ENCODE data around the gene UGT3A2. TPM values are rescaled to one million over a fixed set of nuclear protein-coding genes. Genes with fewer than 3 reads are reported as not detected.

Gene UGT3A2
- polyA plus RNA-seq, 3 donors, result not detected

- intact Hi-C loops (cut with micrococcal nuclease), result no loop called here
- Histone ChIP-seq H3K4me3 (replicated peaks in 1 of 3; ENCODE audit: low read depth in 2 of 3, low read length in 3 of 3) (no peak overlapping the region), H3K36me3 (replicated peaks in 1 of 2; ENCODE audit: control insufficient read depth in 1 of 2, insufficient read depth in 2 of 2, low read length in 2 of 2) (no peaks in the 10 kb centered on the region), H4K20me1 (ENCODE audit: insufficient read depth, low read length) (no peaks in the 10 kb centered on the region), H3K27ac (ENCODE audit: low read depth in 1 of 2, low read length in 2 of 2) (no peak overlapping the region), H2AFZ (ENCODE audit: insufficient read depth, low read depth, low read length, poor library complexity, severe bottlenecking) (no peak overlapping the region), H3K27me3 (ENCODE audit: control insufficient read depth in 2 of 2, insufficient read depth in 2 of 2, low read length in 2 of 2) (no peaks in the 10 kb centered on the region), H3K9ac (ENCODE audit: insufficient read depth, low read length, poor library complexity, severe bottlenecking) (no peak overlapping the region), H3K4me1 (ENCODE audit: control insufficient read depth in 1 of 2, insufficient read depth in 2 of 2, low read length in 2 of 2) (no peaks in the 10 kb centered on the region), H3K4me2 (replicated peaks; ENCODE audit: extremely low read depth, low read length, poor library complexity, severe bottlenecking) (no peak overlapping the region), H3K79me2 (ENCODE audit: insufficient read depth, low read length) (no peaks in the 10 kb centered on the region), H3K9me3 (replicated peaks in 1 of 2; ENCODE audit: control insufficient read depth in 1 of 2, insufficient read depth in 1 of 2, low read length in 2 of 2) (peaks cover 0 to 6% of the 10 kb centered on the region in 2 donors)
- no peak for DNase-seq
- 60% methylated on average over 1 of the region's 2 CpGs for WGBS (ENCODE audit: insufficient coverage)
- Mint-ChIP-seq H3K4me3 (no peak overlapping the region), H3K36me3 (no peaks in the 10 kb centered on the region), H3K9me3 (peaks cover 4 to 16% (median 9%) of the 10 kb centered on the region in 7 donors), H3K27me3 (ENCODE audit: low read depth in 3 of 3) (peaks cover 0 to 4% (median 0%) of the 10 kb centered on the region in 3 donors), H3K4me1 (no peaks in the 10 kb centered on the region), H3K27ac (peak overlapping the region in 1 of 7 donors; percentile 9)
- TF ChIP-seq CTCF (IDR thresholded peaks at IDR 0.05), result peak; percentile 23
These were observed 23.3 kb upstream of the UGT3A2 start for GRCh38 chr5:36089989-36090388.

GRCh38 chr5:36079200-36079781 lies 12.6 kb upstream of the UGT3A2 start:
- WGBS (ENCODE audit: insufficient coverage), result 31% methylated on average over 7 of the region's 10 CpGs
- H3K4me3 ChIP-seq (replicated peaks in 1 of 3; ENCODE audit: low read depth in 2 of 3, low read length in 3 of 3), result no peak overlapping the region
- H2AFZ ChIP-seq (ENCODE audit: insufficient read depth, low read depth, low read length, poor library complexity, severe bottlenecking), result peak overlapping the region; percentile 13
- DNase-seq, result no peak
- peaks cover 2% of the 10 kb centered on the region for H3K4me1 Mint-ChIP-seq
- no peaks in the 10 kb centered on the region for H3K36me3 Mint-ChIP-seq
- no peaks in the 10 kb centered on the region for H3K4me1 ChIP-seq (ENCODE audit: control insufficient read depth in 1 of 2, insufficient read depth in 2 of 2, low read length in 2 of 2)
- H3K79me2 ChIP-seq (ENCODE audit: insufficient read depth, low read length), result no peaks in the 10 kb centered on the region
- peaks cover 0 to 7% (median 2%) of the 10 kb centered on the region in 7 donors for H3K9me3 Mint-ChIP-seq
- no peaks in the 10 kb centered on the region for H3K36me3 ChIP-seq (replicated peaks in 1 of 2; ENCODE audit: control insufficient read depth in 1 of 2, insufficient read depth in 2 of 2, low read length in 2 of 2)
- no peak overlapping the region for H3K27ac ChIP-seq (ENCODE audit: low read depth in 1 of 2, low read length in 2 of 2)
- no peaks in the 10 kb centered on the region for H4K20me1 ChIP-seq (ENCODE audit: insufficient read depth, low read length)
- intact Hi-C loops (cut with micrococcal nuclease), result no loop called here
- H3K9ac ChIP-seq (ENCODE audit: insufficient read depth, low read length, poor library complexity, severe bottlenecking), result no peak overlapping the region
- H3K27me3 Mint-ChIP-seq (ENCODE audit: low read depth in 3 of 3), result peaks cover 0 to 2% (median 2%) of the 10 kb centered on the region in 3 donors
- H3K27ac Mint-ChIP-seq, result no peak overlapping the region
- H3K4me3 Mint-ChIP-seq, result no peak overlapping the region
- TF ChIP-seq CTCF (IDR thresholded peaks at IDR 0.05), result peak; percentile 69
- H3K27me3 ChIP-seq (ENCODE audit: control insufficient read depth in 2 of 2, insufficient read depth in 2 of 2, low read length in 2 of 2), result no peaks in the 10 kb centered on the region
- H3K4me2 ChIP-seq (replicated peaks; ENCODE audit: extremely low read depth, low read length, poor library complexity, severe bottlenecking), result no peak overlapping the region
- no peaks in the 10 kb centered on the region for H3K9me3 ChIP-seq (replicated peaks in 1 of 2; ENCODE audit: control insufficient read depth in 1 of 2, insufficient read depth in 1 of 2, low read length in 2 of 2)
